Measurements from ENCODE around the gene MIPEP. TPM values are rescaled to one million over a fixed set of nuclear protein-coding genes. Genes with fewer than 3 reads are reported as not detected.
A peak's percentile ranks its signal among the peaks of the same experiment; 100 is the strongest.

The MIPEP gene
- total RNA-seq, 4 donors from 2014 or later: 5.2 to 20.1 (median 17.8) TPM

DNA sequence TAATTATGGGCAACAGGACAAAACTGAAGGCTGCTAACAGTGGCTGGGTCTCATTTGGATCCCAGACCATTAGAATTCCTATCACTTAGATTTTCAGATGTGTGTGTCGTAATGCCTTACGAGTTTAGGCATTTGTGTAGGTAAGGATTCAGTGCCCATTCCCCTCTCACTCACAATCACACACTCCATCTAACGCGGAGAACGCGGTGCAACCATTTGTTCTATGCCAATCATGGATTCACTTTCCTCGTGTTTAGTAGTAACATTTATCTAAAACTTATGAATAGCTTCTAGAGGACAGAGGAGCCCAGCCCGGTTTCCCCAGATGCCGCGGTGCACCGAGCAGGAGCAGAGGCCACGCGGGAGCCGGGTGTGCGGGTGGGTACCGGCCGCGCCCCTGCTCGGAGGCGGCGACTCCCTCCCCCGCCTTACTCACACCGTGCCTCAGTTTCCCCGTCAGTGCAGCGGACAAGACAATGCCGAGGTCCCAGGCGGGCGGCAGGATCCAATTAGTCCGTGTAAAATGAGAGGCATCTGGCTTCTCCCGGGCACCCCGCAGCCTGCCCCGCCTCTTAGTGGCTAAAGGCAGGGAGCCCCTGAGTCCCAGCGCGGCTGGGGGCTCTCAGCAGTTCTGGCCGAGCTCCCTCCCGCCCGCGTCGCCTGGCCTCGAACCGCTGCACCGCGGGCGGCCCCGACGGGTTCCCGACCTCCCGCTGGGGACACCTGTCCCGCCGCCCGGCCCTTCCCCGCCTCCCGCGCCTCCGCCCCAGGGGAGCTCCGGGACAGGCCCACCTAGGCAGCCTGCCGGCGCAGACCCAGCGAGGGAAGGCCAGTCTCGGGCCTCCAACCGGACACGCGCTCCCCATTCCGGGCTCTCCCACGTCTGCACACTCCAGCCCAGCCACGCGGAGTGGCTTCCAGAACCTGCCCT lies 14.0 kb upstream of the MIPEP start:
- Histone ChIP-seq H3K27ac (no peak overlapping the region), H3K27me3 (peaks cover 46% of the 10 kb centered on the region), H3K4me3 (peak overlapping the region in 1 of 4 donors; percentile 17), H3K4me1 (peaks cover 4 to 6% (median 5%) of the 10 kb centered on the region in 4 donors), H3K36me3 (no peaks in the 10 kb centered on the region), H3K9me3 (no peaks in the 10 kb centered on the region)
- intact Hi-C loops (cut with DNase I; ENCODE audit: low total_unique reads): no loop called here
- WGBS, 2 donors (ENCODE audit: low coverage in 1 of 2): 29 to 63% methylated on average over 5 to 38 of the region's 67 CpGs
- TF ChIP-seq POLR2A (IDR thresholded peaks at IDR 0.05): no peak
- TF ChIP-seq, protein P1, sequence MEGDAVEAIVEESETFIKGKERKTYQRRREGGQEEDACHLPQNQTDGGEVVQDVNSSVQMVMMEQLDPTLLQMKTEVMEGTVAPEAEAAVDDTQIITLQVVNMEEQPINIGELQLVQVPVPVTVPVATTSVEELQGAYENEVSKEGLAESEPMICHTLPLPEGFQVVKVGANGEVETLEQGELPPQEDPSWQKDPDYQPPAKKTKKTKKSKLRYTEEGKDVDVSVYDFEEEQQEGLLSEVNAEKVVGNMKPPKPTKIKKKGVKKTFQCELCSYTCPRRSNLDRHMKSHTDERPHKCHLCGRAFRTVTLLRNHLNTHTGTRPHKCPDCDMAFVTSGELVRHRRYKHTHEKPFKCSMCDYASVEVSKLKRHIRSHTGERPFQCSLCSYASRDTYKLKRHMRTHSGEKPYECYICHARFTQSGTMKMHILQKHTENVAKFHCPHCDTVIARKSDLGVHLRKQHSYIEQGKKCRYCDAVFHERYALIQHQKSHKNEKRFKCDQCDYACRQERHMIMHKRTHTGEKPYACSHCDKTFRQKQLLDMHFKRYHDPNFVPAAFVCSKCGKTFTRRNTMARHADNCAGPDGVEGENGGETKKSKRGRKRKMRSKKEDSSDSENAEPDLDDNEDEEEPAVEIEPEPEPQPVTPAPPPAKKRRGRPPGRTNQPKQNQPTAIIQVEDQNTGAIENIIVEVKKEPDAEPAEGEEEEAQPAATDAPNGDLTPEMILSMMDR (IDR thresholded peaks at IDR 0.05): no peak
- TF ChIP-seq POLR2AphosphoS5 (IDR thresholded peaks at IDR 0.05): no peak
- no peak for TF ChIP-seq EP300 (IDR thresholded peaks at IDR 0.05; ENCODE audit: low read depth)
- in situ Hi-C loops (cut with MboI; ENCODE audit: low pct_ligation_motif_present in 1 of 4, low pct_unique_long_range_greater_than_20kb in 1 of 4, low sequenced_read_pairs in 3 of 4): no loop called here
- DNase-seq: no peak

DNA sequence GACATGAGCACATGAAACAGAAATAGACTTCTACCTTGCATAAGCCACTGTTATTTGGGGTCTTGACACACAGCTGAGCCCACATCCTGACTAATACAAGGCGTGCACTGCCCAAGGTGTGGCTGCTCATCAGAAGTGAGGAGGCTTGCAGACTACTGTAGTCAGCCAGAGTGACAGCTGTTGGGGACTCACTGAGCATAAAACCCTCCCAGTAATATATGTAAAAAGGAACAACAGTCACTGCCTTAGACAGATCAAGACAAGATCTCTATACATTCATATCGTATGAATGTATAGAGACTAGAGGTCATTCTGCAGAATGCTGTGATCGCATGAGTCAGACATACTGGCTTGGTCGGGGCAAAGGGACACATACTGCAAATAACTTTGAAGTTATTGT lies 12.2 kb upstream of the MIPEP start:
- DNase-seq: no peak
- Histone ChIP-seq H3K27ac (no peak overlapping the region), H3K27me3 (peaks cover 46% of the 10 kb centered on the region), H3K4me1 (peaks cover 4 to 6% (median 5%) of the 10 kb centered on the region in 4 donors), H3K36me3 (no peaks in the 10 kb centered on the region), H3K4me3 (no peak overlapping the region), H3K9me3 (no peaks in the 10 kb centered on the region)
- TF ChIP-seq, protein P1 (IDR thresholded peaks at IDR 0.05): no peak
- TF ChIP-seq POLR2A (IDR thresholded peaks at IDR 0.05) (no peak), POLR2AphosphoS5 (IDR thresholded peaks at IDR 0.05) (no peak), EP300 (IDR thresholded peaks at IDR 0.05; ENCODE audit: low read depth) (no peak)
- 78 to 90% methylated on average over 3 to 4 of the region's 4 CpGs for WGBS, 2 donors (ENCODE audit: low coverage in 1 of 2)
- in situ Hi-C loops (cut with MboI; ENCODE audit: low pct_ligation_motif_present in 1 of 4, low pct_unique_long_range_greater_than_20kb in 1 of 4, low sequenced_read_pairs in 3 of 4) (no loop called here), intact Hi-C loops (cut with DNase I; ENCODE audit: low total_unique reads) (no loop called here)

DNA sequence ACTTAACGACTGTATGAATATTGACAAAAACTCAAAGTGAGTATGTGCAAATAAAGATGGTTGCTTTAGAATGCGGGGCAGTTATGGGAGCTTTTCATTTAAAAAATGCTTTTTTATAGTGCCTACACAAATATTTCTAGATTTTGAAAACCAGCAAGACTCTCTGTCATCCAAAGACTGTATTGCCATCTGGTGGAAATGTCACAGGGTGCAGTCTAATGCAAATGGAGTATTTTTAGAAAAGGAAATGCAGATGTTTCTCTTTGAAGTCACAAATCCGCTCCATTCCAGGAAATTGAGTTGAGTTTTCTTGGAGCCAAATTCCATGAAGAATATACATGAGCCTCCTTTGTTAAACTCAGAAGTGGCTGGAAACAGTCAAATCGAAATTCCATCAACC lies 10.4 kb upstream of the MIPEP start:
- H3K4me3 ChIP-seq: no peak overlapping the region
- in situ Hi-C loops (cut with MboI; ENCODE audit: low pct_ligation_motif_present in 1 of 4, low pct_unique_long_range_greater_than_20kb in 1 of 4, low sequenced_read_pairs in 3 of 4): no loop called here
- no peaks in the 10 kb centered on the region for H3K36me3 ChIP-seq
- 18 to 27% methylated on average over 2 to 4 of the region's 4 CpGs for WGBS, 2 donors (ENCODE audit: low coverage in 1 of 2)
- DNase-seq: no peak
- H3K9me3 ChIP-seq: no peaks in the 10 kb centered on the region
- H3K27ac ChIP-seq: no peak overlapping the region
- peaks cover 4 to 6% (median 5%) of the 10 kb centered on the region in 4 donors for H3K4me1 ChIP-seq
- intact Hi-C loops (cut with DNase I; ENCODE audit: low total_unique reads): no loop called here
- H3K27me3 ChIP-seq: peaks cover 38% of the 10 kb centered on the region
- TF ChIP-seq, protein P1 (IDR thresholded peaks at IDR 0.05): peak in 4 of 5 experiments; percentile 9 to 61 (median 56)
- TF ChIP-seq EP300 (IDR thresholded peaks at IDR 0.05; ENCODE audit: low read depth): no peak

DNA sequence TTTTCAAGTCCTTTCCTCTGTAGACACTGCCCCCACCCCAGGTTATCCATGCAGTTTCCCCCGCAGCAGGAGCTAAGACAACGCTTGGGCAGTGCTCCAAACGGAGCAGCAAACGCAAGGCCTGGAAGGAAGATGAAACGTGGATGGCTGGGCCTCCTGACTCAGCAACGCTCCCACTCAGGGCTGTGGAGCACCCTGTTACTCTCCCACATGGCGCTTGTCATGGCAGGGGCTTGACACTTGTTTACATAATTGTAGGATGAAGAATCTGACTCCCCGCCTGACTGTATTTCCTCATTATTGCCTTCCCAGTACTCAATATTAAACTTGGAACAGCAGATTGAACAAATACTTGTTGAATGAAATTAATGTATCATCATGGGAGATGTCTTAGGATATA lies 8.9 kb upstream of the MIPEP start:
- Histone ChIP-seq H3K27me3 (peaks cover 23% of the 10 kb centered on the region), H3K9me3 (no peaks in the 10 kb centered on the region), H3K4me1 (peaks cover 0 to under 1% (median under 1%) of the 10 kb centered on the region in 4 donors), H3K36me3 (no peaks in the 10 kb centered on the region), H3K4me3 (no peak overlapping the region), H3K27ac (peak overlapping the region in 2 of 4 donors; percentile 5 to 33)
- in situ Hi-C loops (cut with MboI; ENCODE audit: low pct_ligation_motif_present in 1 of 4, low pct_unique_long_range_greater_than_20kb in 1 of 4, low sequenced_read_pairs in 3 of 4) (no loop called here), intact Hi-C loops (cut with DNase I; ENCODE audit: low total_unique reads) (no loop called here)
- TF ChIP-seq EP300 (IDR thresholded peaks at IDR 0.05; ENCODE audit: low read depth) (no peak), POLR2AphosphoS5 (IDR thresholded peaks at IDR 0.05) (peak; percentile 8 to 60 (median 55)), POLR2A (IDR thresholded peaks at IDR 0.05) (no peak)
- TF ChIP-seq, protein P1 (IDR thresholded peaks at IDR 0.05): no peak
- DNase-seq: peak; percentile 19
- 69 to 70% methylated on average over 1 to 8 of the region's 8 CpGs for WGBS, 2 donors (ENCODE audit: low coverage in 1 of 2)

All from transverse colon (tissue), 4 donors.